Posterior vena cava (tissue), 2 donors: ENCODE measurements around the gene LRRN2. TPM values are rescaled to one million over a fixed set of nuclear protein-coding genes. Genes with fewer than 3 reads are reported as not detected.
"Not testable (repeated sequence)": the region's sequence is repeated elsewhere in the genome, so short reads cannot be mapped to it uniquely, and the experiment has no call there.

ENCODE experiments used
- DNase-seq: peaks from one replicate; pipeline ENCODE4 v3.0.0-alpha.2; 2020; ENCODE audit warnings: low spot score
- intact Hi-C, 2 donors: fragments of 100-400 bp; cut with DNase I; formaldehyde crosslinking; loops; one replicate each; pipeline versions ENCODE4 v1.14.1 to v1.14.2; 2022 to 2023
- total RNA-seq, 2 donors: library from RNA; stranded (reverse); fragmentation: NEBNext Ultra II Directional; extraction: Animal tissue kit (Norgen Biotek cat#: 25700); gene quantifications; one replicate each; pipeline ENCODE4 v1.2.1, GENCODE V29; 2021
- donor health status: DM: yes; HTN: yes; CAD: no.
- donor health status: DM: yes; HTN: yes; CAD: no.

The LRRN2 gene
- total RNA-seq, 2 donors from 2014 or later: 8.9 to 13.6 TPM

DNA sequence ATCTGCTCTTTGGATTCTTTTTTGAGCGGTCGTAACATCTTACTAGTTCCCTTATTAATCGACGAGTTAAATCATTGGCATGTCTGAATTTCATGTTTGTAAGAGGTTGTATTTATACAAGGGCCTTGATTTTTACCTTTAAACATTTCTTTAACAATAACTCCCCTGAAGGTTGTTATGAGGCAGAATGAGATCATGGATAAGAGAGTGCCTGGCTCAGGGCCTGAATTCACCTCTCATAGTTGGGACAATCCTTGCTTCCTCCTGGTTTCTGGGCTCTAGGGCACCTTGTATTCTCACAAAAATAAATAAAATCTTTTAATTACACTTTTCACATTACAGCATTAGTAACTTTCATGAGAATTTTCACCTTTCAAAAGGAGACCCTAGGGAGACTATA lies 113.9 kb downstream of the LRRN2 start:
- intact Hi-C loops: no loop called here
- no peak for DNase-seq

DNA sequence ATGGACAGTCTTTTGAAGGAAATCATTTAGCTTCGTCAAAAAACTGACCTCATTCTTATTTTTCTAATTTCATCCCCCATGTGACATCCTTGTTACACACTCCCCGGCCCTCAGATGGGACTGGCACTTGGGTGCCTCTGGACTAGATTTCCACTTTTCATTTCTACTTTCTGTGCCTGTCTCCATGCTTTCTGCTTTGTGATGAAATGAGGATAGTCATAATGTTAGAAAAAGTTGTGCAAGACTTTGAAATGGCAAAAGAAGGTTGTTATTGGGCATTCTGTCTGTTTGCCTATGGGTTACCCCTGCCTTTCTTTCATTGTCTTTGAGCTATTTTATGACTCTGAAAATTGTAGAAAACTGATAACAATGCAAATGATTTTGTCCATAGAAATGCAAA lies 114.4 kb downstream of the LRRN2 start:
- intact Hi-C loops: no loop called here
- DNase-seq: no peak

DNA sequence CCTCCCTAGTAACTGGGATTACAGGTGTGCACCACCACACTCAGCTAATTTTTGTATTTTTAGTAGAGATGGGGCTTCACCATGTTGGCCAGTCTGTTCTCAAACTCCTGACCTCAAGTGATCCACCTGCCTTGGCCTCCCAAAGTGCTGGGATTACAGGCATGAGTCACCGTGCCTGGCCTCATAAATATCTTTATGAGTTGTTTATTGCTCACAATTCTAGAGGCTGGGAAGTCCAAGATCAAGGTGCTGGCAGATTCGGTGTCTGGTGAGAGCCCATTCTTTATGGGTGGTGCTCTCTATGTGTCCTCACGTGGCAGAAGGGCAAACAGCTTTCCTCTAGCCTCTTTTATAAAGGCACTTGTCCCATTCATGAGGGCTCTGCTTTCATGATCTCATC lies 115.5 kb downstream of the LRRN2 start:
- DNase-seq, intact Hi-C loops: not testable (repeated sequence)

DNA sequence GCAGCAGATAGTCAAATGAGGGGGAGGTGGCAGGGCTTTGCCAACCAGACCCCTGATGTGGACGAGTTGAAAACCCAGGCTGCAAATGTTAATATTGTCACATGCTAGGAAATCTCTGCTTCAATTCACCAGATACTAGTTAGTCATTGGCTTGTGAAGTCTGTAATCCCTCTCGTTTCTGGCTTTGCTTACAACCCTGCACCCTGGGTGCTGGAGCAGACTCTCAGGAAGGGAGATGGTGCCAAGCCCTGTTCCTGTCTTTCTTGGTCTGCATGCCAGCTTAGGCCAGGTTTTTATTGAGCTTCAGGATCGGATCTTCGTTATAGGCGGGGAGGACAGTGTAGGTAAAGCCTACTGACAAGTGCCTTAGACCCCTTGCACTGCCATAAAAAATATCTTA lies 116.1 kb downstream of the LRRN2 start:
- DNase-seq: no peak
- intact Hi-C loops: loop anchor here (10.0 kb wide), 2 partner anchors 195 to 375 kb away; no protein-coding TSS in a partner anchor

DNA sequence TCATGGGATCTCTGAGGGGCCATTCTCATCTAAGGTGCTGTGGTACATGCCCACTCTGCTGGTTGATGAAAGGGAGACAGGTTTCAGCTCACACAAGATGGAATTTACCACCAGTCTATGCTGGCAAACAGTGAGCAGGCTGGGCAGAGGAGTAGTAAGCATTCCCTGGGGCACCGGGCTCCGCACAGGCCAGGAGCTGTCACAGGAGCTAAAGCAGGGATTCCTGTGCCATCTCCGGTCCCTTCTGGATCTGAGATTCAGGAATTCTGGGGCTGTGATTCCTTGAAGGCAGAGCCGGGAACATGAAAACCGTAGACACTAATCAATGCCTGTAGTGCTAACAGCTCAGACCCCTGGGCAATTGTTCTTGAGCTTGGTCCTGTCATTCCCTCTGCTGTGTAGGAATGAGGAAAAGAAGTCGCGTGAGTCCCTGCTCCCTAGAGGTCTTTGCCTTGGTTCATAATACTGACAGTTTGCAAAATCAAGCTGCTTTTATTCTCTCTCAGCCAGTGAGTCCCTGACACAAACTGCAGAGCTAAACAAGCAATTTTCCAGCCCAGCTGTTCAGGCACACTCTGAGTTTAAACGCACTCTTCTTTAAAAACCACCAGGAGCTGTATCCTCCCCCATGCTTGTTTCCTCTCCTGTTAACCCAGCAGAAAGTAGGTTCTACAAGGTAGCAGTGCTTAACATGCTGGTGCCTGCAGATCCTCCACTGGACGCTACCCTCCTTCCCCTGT lies 116.8 kb downstream of the LRRN2 start:
- DNase-seq: no peak
- intact Hi-C loops: loop anchor here (10.0 kb wide), 2 partner anchors 196 to 376 kb away; no protein-coding TSS in a partner anchor

Other genes starting within 250 kb of the LRRN2 start
- gene PIK3C2B, start 190.9 kb downstream of the LRRN2 start, total RNA-seq: 10 to 100 TPM; 33.7 to 36.9 TPM
- gene MDM4, start 169.3 kb downstream of the LRRN2 start, total RNA-seq: 10 to 100 TPM; 65.1 to 75.9 TPM
- 10 to 100 TPM; 57.1 to 76.8 TPM for gene NFASC, start 185.1 kb upstream of the LRRN2 start, total RNA-seq